ENCODE data around the gene RSAD1.

- TF ChIP-seq CTCF (IDR thresholded peaks at IDR 0.05) (no peak), ZFX (IDR thresholded peaks at IDR 0.05; ENCODE audit: borderline replicate concordance) (no peak)
These were observed 56.3 kb downstream of the RSAD1 start for GRCh38 chr17:50534979-50535326.
